A549 (cell line): ENCODE measurements around the gene AP3B2. TPM values are rescaled to one million over a fixed set of nuclear protein-coding genes. Genes with fewer than 3 reads are reported as not detected.
A peak's percentile ranks its signal among the peaks of the same experiment; 100 is the strongest.

ENCODE experiments used
- ATAC-seq, 2 experiments: fragments of 200-7000 bp in 1 of 2; fragments of >200 bp in 1 of 2; cut with Nextera tagmentation in 1 of 2; cut with Tn5 transposase in 1 of 2; 3 replicates each; pipeline versions ENCODE4 v1.8.0 to v1.9.1; 2018 to 2020; ENCODE audit warnings: mild to moderate bottlenecking in 1 of 2, moderate library complexity in 1 of 2
- CTCF ChIA-PET: fragments of 300-600 bp; sonication (Branson Sonifier 250); formaldehyde crosslinking; extraction: SDS; loops from one replicate; lab custom pipeline; 2021; ENCODE audit warnings: antibody characterized with exemption, inconsistent platforms; lab: Yijun Ruan, JAX
- POLR2A ChIA-PET: fragments of 350-600 bp; formaldehyde crosslinking; extraction: SDS; loops from one replicate; lab custom pipeline; 2021; ENCODE audit warnings: antibody characterized with exemption, inconsistent platforms; lab: Yijun Ruan, JAX
- DNase-seq, 2 experiments: peaks; one replicate each; pipeline versions ENCODE4 v3.0.0 to v3.0.0-alpha.2; 2011 to 2016; ENCODE audit warnings: low read depth in 1 of 2, low spot score in 1 of 2
- FAIRE-seq: peaks from 2 replicates; lab custom pipeline; 2011; peaks lifted over from hg19 to GRCh38; lab: Jason Lieb, UNC
- H3K27ac ChIP-seq, 2 experiments: fragments of >200 bp; sonication (Bioruptor Twin); formaldehyde crosslinking; 3 replicates each; pipeline ENCODE4 v1.5.1; 2016 to 2017
- H3K4me1 ChIP-seq: fragments of >200 bp; sonication (Bioruptor Twin); formaldehyde crosslinking; 3 replicates; pipeline ENCODE4 v1.6.1; 2016
- H3K4me2 ChIP-seq: fragments of >200 bp; sonication (Bioruptor Twin); formaldehyde crosslinking; 3 replicates; pipeline ENCODE4 v1.6.1; 2016
- H3K4me3 ChIP-seq: fragments of >200 bp; sonication (Bioruptor Twin); formaldehyde crosslinking; 3 replicates; pipeline ENCODE4 v1.5.1; 2016
- H3K9me3 ChIP-seq: fragments of >200 bp; sonication (Bioruptor Twin); formaldehyde crosslinking; 3 replicates; pipeline ENCODE4 v1.6.1; 2016
- CBX2 ChIP-seq: fragments of 200-600 bp; sonication (generic); IDR thresholded peaks from 2 replicates; pipeline ENCODE4 v1.6.1; 2016; ENCODE audit warnings: low read depth, mild to moderate bottlenecking, borderline replicate concordance
- EP300 ChIP-seq, 2 experiments: fragments of >200 bp; sonication (Bioruptor Twin); formaldehyde crosslinking; IDR thresholded peaks; 2 replicates in 1 of 2; 3 replicates in 1 of 2; pipeline ENCODE4 v1.6.1; 2016 to 2017
- FOSB ChIP-seq: fragments of 250-450 bp; sonication (Bioruptor Pico); IDR thresholded peaks from 2 replicates; pipeline ENCODE4 v1.5.0; 2020; ENCODE audit warnings: mild to moderate bottlenecking, moderate library complexity
- FOXS1 ChIP-seq: fragments of 250-450 bp; sonication (Bioruptor Pico); IDR thresholded peaks from 2 replicates; pipeline ENCODE4 v1.5.0; 2020; ENCODE audit warnings: mild to moderate bottlenecking, moderate library complexity
- GATA3 ChIP-seq: IDR thresholded peaks from 2 replicates; pipeline ENCODE4 v1.6.1; 2012; ENCODE audit warnings: borderline replicate concordance
- HDAC2 ChIP-seq: fragments of 200-600 bp; sonication (generic); IDR thresholded peaks from 2 replicates; pipeline ENCODE4 v1.6.1; 2016
- KDM1A ChIP-seq: fragments of 200-600 bp; sonication (generic); IDR thresholded peaks from 2 replicates; pipeline ENCODE4 v1.6.1; 2016; ENCODE audit warnings: low read depth, mild to moderate bottlenecking
- MAFK ChIP-seq: fragments of 450-650 bp; IDR thresholded peaks from 2 replicates; pipeline ENCODE4 v1.6.1; 2014; ENCODE audit not compliant: partially characterized antibody
- MYC ChIP-seq: IDR thresholded peaks from 2 replicates; pipeline ENCODE4 v1.6.1; 2012; ENCODE audit warnings: mild to moderate bottlenecking, inconsistent platforms, low read length, improper control_type of control experiment, borderline replicate concordance
- NFE2L2 ChIP-seq: fragments of 150-350 bp; conservative IDR thresholded peaks from 2 replicates; pipeline ENCODE4 v1.6.1; 2014; ENCODE audit warnings: low read length
- NPAS2 ChIP-seq: fragments of 250-450 bp; sonication (Bioruptor Pico); IDR thresholded peaks from 2 replicates; pipeline ENCODE4 v1.8.0; 2022; ENCODE audit warnings: mild to moderate bottlenecking, moderate library complexity, borderline replicate concordance
- PHF8 ChIP-seq: fragments of 200-600 bp; sonication (generic); IDR thresholded peaks from 2 replicates; pipeline ENCODE4 v1.6.1; 2016; ENCODE audit warnings: low read depth, mild to moderate bottlenecking, antibody characterized with exemption, moderate library complexity, borderline replicate concordance
- POLR2A ChIP-seq: IDR thresholded peaks from 2 replicates; pipeline ENCODE4 v1.6.1; 2012; ENCODE audit warnings: mild to moderate bottlenecking, low read length
- RARB ChIP-seq: fragments of 250-450 bp; sonication (Bioruptor Pico); IDR thresholded peaks from 2 replicates; pipeline ENCODE4 v1.8.0; 2021; ENCODE audit warnings: mild to moderate bottlenecking, moderate library complexity
- SMC3 ChIP-seq: fragments of >200 bp; sonication (Bioruptor Twin); formaldehyde crosslinking; IDR thresholded peaks from 3 replicates; pipeline ENCODE4 v1.6.1; 2018; ENCODE audit warnings: inconsistent platforms
- TFCP2L1 ChIP-seq: fragments of 250-450 bp; sonication (Bioruptor Pico); IDR thresholded peaks from 2 replicates; pipeline ENCODE4 v1.5.0; 2021; ENCODE audit warnings: mild to moderate bottlenecking
- TP53 ChIP-seq: fragments of 250-450 bp; sonication (Bioruptor Pico); IDR thresholded peaks from 2 replicates; pipeline ENCODE4 v1.5.0; 2021; ENCODE audit warnings: mild to moderate bottlenecking, moderate library complexity
- USF2 ChIP-seq: fragments of 450-650 bp; IDR thresholded peaks from 2 replicates; pipeline ENCODE4 v1.6.1; 2014; ENCODE audit warnings: antibody characterized with exemption
- ZC3H11A ChIP-seq: fragments of 450-650 bp; IDR thresholded peaks from 2 replicates; pipeline ENCODE4 v1.6.1; 2014; ENCODE audit warnings: antibody characterized with exemption, mild to moderate bottlenecking
- ZFP36 ChIP-seq: fragments of 450-650 bp; IDR thresholded peaks from 2 replicates; pipeline ENCODE4 v1.6.1; 2014; ENCODE audit warnings: borderline replicate concordance; ENCODE audit not compliant: partially characterized antibody
- ZSCAN20 ChIP-seq: fragments of 250-450 bp; sonication (Bioruptor Pico); IDR thresholded peaks from 2 replicates; pipeline ENCODE4 v1.8.0; 2022; ENCODE audit warnings: mild to moderate bottlenecking, moderate library complexity
- WGBS: methylation state at CpG from one replicate; pipeline ENCODE4 v1.1.6; 2017; ENCODE audit errors: missing lambda C conversion rate; 5-methylcytosine and 5-hydroxymethylcytosine counted together
- polyA plus RNA-seq, 4 experiments: library from polyadenylated mRNA; depleted of rRNA in 3 of 4; stranded (reverse); fragments of >200 nt; fragmentation: RNase III in 1 of 4; extraction: RNeasy Plus Mini Kit Qiagen cat#74134 plus additional on column Dnase treatment in 1 of 4; gene quantifications; 2 replicates in 3 of 4; 3 replicates in 1 of 4; pipeline ENCODE4 v1.2.3, GENCODE V29; 2011 to 2017
- TF ChIP-seq, protein P1 (sequence below): fragments of 250-450 bp; sonication (Bioruptor Pico); IDR thresholded peaks from 2 replicates; pipeline ENCODE4 v1.5.0; 2021; ENCODE audit warnings: mild to moderate bottlenecking, moderate library complexity, borderline replicate concordance
- TF ChIP-seq, protein P2 (sequence below): fragments of >200 bp; sonication (Bioruptor Twin); formaldehyde crosslinking; IDR thresholded peaks from 3 replicates; pipeline ENCODE4 v1.6.1; 2016

The AP3B2 gene
- polyA plus RNA-seq, 2 of the 4 experiments (the other 2 are of a cell fraction): 0.32 to 0.68 TPM

GRCh38 chr15:82680200-82681102 is 29.2 kb downstream of the AP3B2 start (continued):
- TF ChIP-seq, protein P1, sequence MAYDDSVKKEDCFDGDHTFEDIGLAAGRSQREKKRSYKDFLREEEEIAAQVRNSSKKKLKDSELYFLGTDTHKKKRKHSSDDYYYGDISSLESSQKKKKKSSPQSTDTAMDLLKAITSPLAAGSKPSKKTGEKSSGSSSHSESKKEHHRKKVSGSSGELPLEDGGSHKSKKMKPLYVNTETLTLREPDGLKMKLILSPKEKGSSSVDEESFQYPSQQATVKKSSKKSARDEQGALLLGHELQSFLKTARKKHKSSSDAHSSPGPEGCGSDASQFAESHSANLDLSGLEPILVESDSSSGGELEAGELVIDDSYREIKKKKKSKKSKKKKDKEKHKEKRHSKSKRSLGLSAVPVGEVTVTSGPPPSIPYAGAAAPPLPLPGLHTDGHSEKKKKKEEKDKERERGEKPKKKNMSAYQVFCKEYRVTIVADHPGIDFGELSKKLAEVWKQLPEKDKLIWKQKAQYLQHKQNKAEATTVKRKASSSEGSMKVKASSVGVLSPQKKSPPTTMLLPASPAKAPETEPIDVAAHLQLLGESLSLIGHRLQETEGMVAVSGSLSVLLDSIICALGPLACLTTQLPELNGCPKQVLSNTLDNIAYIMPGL: no peak
- TF ChIP-seq RARB (no peak), POLR2A (peak; percentile 51), SMC3 (no peak), TP53 (CRISPR knock-in tag) (no peak), MYC (no peak), NPAS2 (no peak), TFCP2L1 (CRISPR knock-in tag) (no peak), ZSCAN20 (CRISPR knock-in tag) (no peak), NFE2L2 (no peak), USF2 (no peak), CBX2 (no peak), KDM1A (no peak), MAFK (no peak), FOSB (no peak), FOXS1 (no peak), ZFP36 (no peak), HDAC2 (no peak), PHF8 (peak; percentile 67; the same call in 1 of the 2 replicates), GATA3 (no peak), ZC3H11A (no peak)
- TF ChIP-seq, protein P2, sequence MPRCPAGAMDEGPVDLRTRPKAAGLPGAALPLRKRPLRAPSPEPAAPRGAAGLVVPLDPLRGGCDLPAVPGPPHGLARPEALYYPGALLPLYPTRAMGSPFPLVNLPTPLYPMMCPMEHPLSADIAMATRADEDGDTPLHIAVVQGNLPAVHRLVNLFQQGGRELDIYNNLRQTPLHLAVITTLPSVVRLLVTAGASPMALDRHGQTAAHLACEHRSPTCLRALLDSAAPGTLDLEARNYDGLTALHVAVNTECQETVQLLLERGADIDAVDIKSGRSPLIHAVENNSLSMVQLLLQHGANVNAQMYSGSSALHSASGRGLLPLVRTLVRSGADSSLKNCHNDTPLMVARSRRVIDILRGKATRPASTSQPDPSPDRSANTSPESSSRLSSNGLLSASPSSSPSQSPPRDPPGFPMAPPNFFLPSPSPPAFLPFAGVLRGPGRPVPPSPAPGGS: 0 out of 3 replicates have a peak, but pooled peaks have one; percentile 32

DNA sequence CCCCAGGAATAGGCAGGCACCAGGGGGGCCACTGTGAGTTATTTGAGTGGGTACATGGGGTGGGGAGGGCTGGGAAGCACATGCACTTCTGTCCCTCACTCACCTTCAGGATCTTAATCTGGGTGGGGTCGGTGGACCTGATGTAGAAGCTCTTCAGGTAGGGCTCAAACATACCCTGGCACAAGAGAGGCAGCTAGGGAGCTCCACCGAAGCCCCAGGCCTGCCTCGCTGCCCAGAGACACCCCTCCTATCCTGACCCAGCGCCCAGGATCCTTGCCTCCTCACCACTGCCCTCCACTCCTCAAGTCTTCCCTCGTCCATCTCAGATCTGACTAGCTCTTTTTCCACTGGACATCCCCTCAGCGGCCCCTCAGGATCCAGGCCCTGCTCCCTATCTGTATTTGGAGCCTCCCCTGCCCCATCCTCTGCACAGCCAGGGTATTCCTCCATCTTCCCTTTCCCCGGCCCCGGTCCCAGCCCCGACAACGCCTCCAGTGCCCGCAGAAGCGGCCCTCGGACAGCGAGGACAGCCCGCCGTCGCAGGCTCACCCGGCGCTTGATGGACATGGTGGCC is 30.0 kb downstream of the AP3B2 start:
- WGBS: 49% methylated on average over 13 of the region's 19 CpGs
- no peak for DNase-seq
- Histone ChIP-seq H3K27ac (peak overlapping the region; percentile 14 to 72; a peak in 4 of 6 replicates), H3K4me2 (peak overlapping the region; percentile 87), H3K9me3 (no peaks in the 10 kb centered on the region), H3K4me3 (peak overlapping the region; percentile 61), H3K4me1 (peaks cover 5% of the 10 kb centered on the region; the same call in 1 of the 3 replicates)
- ATAC-seq: peak; percentile 17 to 21; a peak in 5 of 6 replicates
- ChIA-PET CTCF (interaction anchor here (1.5 kb wide), 1 partner anchor 320 kb away, joined by 4 read pairs; no protein-coding TSS in a partner anchor), POLR2A (interaction anchor here (0.6 kb wide), 1 partner anchor 39 kb away, joined by 10 read pairs; no protein-coding TSS in a partner anchor)
- no peak for FAIRE-seq
- TF ChIP-seq EP300 (IDR thresholded peaks at IDR 0.05) (no peak), NFE2L2 (no peak), ZFP36 (no peak)
